ENCODE measurements around the gene CCDC181.

The CCDC181 gene

DNA sequence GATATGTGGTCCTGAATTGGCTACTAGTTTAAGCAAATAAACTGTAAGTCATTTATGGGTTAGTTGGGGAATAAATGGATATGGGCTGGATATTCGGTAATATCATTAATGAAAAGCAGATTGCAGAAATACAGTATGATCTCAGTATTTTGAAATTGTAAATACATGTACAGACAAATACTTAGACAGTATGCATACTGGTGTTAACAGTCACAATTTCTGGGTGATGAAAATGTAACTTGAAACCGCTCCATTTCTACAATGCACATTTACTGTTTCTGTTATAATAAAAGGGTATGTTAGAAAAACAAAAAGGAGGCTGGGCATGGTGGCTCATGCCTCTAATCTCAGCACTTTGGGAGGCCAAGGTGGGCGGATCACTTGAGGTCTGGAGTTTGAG is 31.3 kb downstream of the CCDC181 start:
- DNase-seq: no peak

DNA sequence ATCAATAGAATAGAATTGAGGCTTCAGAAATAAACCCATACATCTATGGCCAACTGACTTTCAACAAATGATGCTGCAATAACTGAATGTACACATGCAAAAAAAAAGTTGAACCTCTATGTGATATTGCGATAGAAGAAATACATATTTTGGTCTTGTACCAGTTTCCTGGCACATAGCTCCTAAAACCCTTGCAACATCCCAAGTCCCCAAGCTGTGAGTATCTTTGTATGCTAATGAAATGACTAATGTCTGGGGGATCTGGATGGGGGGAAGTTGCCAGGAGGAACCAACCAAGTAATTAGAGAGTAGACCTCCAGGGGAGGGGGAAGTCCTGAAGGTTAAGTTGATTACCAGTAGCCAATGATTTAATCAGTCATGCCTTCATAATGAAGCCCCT is 34.9 kb downstream of the CCDC181 start:
- DNase-seq: no peak

DNA sequence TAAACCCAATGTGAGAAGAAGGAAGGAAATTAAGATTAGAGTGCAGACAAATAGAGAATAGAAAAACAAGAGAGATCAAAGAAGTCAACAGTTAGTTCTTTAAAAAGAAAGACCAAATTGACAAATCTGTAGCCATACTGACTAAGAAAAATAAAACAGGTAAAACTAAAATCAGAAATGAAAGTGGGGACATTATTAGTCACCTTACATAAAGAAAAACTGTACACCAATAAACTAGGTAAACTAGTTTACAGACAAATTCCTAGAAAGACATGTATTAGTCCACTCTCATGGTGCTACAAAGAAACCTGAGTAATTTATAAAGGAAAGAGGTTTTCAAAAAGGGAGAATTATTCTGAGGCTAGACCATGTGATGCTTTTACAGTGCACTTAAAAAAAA is 37.0 kb downstream of the CCDC181 start:
- no peak for DNase-seq

DNA sequence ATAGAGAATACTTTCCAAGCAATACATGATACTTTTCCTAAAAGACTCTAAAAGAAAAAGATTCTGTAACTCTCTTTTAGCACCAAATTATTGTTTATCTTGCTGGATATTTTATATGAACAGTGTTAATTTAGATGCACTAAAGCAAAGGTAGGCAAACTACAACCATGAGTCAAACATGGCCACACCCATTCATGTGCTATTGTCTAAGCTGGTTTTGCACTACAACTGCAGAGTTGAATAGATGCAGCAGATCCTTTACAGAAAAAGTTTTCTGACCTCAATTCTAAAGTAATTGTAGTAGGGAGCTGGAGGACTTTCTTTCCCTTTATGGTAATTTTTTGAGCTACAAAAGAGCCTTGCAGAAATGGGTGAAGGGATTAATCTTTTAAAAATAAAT is 39.9 kb downstream of the CCDC181 start:
- no peak for DNase-seq

DNA sequence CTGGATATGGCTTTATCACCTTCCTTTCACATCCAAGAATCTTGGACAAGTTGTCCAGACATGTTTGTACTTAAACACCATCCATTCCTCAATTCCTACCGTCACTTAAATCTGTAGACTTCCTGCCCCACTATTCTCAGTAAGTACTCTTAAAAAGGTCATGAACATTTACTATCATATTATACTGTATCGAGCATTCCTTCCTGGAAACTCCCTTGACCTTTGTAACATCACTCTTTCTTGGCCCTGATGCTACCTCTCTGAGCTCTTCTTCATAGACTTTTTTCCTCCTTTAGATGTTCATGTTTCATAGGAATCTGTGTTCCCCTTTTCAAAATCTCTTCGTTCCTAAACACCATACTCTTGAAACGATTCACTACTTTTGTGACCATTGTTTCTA is 43.8 kb downstream of the CCDC181 start:
- no peak for DNase-seq

DNA sequence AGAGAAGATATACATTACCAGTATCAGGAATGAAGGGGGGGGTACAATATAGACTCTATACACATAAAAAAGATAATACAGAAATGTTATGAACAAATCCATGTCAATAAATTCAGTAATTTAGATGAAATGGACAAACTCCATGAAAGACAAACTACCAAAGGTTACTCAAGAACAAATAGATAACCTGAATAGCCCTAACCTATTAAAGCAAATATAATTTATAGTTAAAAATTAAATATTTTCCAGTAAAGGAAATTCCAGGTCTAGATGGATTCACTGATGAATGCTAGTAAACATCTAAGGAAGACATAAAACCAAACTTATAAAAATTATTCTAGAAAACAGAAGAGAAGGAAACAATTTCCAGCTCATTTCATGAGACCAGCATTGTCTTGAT is 46.1 kb downstream of the CCDC181 start:
- no peak for DNase-seq

DNA sequence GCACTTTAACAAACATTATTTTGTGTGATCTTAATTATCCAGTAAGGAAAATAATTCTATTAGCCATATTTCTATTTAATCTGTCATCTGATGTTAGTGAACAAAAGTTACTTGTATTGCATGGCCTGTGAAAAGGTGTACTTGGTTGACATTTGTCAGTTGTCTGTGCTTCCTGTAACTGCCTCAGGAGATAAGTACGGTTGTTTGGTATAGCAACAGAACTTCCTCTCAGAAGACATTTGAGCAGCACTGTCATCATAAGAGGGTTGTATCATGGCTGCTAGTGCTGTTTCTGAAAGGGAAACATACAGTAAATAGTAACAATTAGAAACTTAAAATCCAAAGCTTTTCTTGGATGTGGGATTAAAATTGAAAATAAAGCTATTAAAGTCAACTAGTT is 55.9 kb downstream of the CCDC181 start:
- DNase-seq: no peak

DNA sequence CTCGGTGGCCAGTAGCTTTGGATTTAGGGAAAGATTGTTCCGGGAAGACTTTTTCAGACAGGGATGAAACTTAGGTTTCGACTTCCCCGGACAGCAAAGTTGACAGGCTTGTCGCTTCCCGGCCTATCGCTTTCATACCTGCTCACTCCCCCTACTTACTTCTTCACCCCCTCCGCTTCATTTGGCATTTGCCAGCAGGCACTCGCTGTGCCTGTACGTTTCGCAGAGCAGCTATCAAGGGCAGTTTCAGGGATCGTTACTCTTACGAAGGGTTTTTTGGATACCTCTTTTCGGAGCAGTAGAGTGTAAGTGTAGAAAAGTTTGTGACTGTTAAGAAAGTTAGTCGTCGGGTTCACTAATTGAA is 58.9 kb downstream of the CCDC181 start:
- DNase-seq: no peak

DNA sequence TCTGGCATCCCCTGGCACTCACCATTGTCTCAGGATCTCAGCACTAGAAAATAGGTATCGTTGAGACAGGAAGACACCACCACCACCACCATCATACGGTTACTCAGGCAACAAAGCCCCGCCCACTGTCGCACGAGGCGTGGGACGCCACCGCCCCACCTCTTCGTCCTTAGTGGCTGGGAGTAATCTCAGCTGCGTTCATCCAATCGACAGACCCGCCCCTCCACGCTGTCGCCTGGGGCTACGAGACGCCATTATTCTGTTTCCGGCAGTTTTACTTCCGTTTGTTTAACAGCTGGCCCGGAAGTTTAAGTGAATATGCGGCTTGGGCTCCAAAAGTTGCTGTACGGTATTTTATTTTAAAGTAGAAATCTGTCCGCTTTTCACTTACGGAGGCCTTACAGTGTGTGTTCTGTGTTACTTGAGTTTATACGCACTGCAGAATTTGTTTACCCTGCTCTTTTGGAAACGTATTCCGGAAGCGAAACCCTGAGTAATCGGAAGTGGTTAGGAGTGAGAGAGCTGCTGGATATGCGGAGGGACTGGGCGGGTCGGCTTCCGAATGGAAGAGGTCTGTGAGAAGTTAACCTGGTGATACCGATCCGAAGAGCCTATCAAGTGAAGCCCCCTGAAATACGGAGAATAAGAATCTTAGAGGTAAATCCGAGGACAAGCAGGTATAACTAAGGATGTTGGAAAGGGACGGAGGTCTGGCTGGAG is 59.4 kb downstream of the CCDC181 start, which contains the start of the genes BLZF1 and NME7:
Gene BLZF1, plus strand, starts transcription at position 510 of the 720 bp plus-strand sequence. CDS start 1,328 bp downstream, outside the sequence.
Gene NME7, minus strand, starts transcription at position 112 of the 720 bp plus-strand sequence. Its CDS starts 87 bp downstream, at position 25.
- peak; percentile 98 for DNase-seq

DNA sequence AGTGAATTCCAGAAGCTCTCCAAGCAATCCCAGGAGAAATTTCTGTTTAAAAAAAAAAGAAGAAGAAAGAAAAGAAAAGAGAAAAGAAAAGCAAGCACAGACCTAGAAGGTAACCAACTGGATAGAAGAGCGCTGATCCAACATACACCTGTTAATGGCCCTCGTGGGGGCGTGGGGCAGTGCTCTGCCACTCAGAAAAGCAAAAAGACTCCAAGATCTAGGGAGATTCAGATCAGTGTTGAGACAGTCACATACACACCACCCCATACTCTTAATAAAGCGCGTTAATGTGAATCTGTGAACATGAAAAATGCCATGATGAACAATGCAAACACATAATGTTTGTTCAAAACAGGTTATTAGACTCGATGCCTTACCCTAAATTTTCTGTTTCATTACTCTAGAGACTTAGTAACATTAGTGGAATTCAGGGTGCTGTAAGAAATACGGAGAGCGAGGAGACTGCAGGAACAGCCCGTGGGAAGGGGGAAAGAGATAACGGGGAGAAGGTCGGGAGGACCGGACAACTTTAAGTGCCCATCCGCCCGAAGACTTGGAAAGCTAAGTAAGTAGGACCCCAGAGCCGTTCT is 60.1 kb downstream of the CCDC181 start:
- no peak for DNase-seq

DNA sequence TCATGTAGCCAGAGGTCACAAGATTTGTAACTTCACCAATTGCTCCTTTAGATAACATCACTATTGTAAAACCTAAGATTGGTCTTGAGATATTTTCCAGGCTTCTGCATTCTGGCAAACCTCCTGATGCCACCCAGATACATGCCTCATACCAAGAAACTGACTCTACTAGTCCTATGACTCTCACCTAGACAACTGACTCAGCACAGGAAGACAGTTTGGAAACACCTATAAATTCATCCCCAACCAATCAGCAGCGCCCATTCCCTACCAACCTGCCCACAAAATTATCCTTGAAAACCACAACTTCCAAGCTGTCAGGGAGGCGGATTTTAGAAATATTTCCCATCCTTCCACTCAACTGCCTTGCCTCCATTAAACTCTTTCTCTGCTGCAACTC is 62.3 kb downstream of the CCDC181 start:
- DNase-seq: no peak

DNA sequence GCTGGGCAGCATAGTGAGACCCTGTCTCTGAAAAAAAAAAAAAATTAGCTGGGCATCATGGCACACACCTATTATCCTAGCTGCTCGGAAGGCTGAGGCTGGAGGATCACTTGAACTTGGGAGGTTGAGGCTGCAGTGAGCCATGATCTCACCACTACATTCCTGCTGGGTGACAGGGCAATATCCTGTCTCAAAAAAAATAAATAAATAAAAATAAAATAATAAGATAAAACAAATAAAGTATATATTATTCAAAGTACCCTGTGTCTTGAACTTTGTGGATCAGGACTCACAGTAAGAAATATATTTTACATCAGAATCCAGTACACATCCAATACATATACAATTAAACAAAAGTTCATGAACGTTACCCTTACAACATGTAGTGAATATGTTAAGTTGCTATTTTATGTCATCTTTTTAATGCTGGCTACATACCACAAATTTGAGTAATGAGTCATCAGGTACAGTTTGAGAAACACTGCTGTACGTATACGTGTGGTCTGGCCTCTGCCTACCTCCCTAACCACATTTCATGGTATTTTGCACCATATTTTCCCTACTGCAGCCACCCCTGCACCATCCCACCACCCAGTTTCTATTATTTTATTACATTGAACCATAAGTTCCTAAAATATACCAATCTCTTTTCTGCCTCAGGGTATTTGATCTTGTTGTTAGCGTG is 64.1 kb downstream of the CCDC181 start:
- DNase-seq: no peak

DNA sequence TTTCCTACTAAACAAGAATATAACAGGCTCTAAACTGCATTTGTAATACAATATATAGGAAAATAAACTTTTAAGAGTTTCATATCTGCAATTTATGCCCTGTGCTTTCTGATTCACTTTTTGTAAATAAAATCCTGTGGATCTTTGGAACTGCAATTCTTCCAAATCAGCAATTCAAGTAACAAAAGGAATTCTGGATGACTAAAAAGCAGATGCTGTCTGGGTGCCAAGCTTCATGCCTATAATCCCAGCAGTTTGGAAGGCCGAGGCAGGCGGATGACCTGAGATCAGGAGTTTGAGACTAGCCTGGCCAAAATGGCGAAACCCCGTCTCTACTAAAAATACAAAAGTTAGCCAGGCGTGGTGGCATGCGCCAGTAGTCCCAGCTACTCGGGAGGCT is 66.0 kb downstream of the CCDC181 start:
- DNase-seq: no peak

DNA sequence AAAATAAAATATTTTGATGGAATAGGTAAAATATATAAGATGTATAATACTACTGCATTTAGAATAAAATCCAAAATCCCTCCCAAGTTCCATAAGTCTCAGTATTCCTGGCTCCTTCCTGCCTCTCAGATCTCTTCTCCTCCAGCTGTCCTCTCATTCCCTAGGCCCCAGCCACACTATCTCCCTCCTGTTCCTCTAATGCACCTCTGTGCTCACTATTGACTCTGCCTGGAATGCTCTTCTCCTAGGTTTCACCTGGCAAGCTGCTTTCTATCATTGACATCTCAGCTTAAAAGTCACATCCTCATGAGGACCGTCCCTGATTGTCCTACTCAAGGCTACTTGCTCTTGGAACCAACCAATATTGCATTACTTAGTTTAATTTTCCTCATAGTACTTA is 66.9 kb downstream of the CCDC181 start:
- DNase-seq: no peak

DNA sequence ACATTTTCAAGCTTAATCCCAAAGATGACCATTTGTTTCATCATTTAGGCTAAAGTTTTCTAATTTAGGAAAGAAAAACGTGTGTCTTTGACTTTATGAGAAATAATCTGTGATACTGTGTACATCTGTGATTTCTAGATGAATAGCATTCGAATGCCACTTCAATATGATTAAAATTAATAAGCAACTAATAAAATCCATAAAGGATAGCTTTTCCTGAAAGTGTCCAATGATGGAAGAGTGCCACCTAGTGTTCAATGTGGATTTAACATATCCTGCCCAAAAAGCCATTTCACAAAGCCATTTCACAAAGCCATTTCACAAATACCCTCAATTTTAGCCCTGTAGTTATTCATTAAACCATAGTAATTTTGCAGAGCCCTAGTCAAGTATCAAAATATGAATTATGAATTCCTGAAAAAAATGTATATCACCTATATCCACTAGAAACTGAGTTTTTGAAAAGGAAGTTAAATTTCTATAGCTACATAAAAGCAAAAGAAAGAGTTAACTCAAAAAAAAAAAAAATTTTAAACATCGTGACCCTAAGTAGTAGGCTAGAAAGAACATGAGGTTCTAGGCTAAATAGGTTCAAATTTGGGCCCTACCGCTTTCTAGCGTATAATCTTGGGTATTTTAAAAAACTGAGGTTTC is 78.8 kb downstream of the CCDC181 start:
- peak; percentile 34 for DNase-seq

DNA sequence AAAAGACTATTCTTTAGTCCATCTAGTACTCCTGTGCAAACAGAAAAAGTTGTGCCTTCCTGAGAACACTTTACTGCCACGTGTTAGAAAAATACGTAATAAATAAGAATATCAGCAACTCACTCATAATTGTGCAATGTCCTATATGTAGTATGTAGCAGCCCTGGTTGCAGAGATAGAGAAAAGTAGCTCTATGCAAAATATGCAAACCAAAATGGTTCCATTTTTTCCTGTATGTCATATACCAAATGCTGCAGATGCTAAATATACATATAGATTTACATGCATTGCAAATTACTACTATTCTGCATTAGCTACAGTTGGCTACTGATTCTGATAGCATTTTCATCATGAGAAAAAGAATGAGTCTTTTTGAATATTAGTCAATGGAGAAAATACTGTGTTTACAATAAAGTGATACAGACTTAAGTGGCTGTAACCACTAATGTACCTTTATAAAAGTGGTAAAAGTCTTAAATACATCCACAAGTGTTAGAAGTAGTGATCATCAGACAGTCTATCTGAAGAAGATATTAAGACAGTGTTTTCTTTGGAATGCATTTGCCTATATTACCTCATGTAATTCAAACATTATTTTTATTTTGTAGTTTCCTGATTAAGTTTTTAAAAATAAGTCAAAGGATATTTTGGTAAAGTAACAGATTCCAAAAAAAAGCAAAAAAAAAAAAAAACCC is 79.4 kb downstream of the CCDC181 start:
- no peak for DNase-seq

DNA sequence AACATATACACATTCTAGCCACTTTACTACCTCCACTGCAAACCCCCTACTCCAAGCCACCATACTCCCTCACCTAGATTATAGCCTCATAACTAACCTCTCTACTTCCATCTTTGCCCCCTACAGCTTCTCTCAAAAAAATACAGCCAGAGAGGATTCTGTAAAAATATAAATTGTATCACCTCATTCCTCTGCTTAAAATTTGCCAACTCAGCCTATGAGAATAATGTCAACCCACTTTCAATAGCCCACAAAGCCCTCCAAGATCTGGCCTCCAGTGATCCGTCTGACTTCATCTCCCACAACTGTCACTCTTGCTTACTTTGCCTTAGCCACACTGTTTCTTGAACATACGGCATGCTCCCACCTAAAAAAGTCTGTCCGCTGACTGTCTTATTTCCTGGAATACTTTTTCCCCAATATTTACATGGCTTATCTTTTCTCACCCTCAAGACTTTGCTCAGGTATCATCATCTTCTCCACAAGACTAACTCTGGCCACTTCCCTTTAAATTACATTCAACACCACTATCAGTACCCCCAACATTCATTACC is 81.2 kb downstream of the CCDC181 start:
- no peak for DNase-seq

DNA sequence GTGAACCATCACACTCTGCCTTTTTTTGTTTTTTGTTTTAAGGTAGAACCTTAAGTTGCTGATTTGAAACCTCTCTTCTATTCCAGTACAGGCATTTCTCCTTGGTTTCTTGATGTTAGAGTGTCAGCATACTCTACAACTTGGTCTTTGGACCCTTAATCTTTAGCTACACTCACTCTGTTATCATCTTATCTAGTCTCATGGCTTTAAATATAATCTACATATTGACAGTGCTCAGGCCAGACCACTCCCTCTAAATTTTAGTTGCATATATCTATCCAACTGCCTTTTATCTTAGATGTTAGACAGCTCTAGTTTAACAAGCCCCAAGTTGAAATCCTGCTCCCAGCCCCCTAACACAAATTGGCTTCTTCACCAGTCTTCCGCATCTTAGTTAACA is 81.8 kb downstream of the CCDC181 start:
- DNase-seq: no peak

Measured in central memory CD4-positive, alpha-beta T cell (primary cell).